ENCODE measurements around the gene MPZ.
"Not testable (repeated sequence)": the region's sequence is repeated elsewhere in the genome, so short reads cannot be mapped to it uniquely, and the experiment has no call there.

GRCh38 chr1:161257109-161257508, 52.7 kb downstream of the MPZ start:
- not testable (repeated sequence) for TF ChIP-seq CTCF (IDR thresholded peaks at IDR 0.05); POLR2AphosphoS5 (IDR thresholded peaks at IDR 0.05; ENCODE audit: insufficient read depth in 1 of 2, low read depth in 1 of 2); POLR2A (IDR thresholded peaks at IDR 0.05)

All from vagina (tissue), 2 donors.